Activated CD8-positive, alpha-beta memory T cell treated with anti-CD3 and anti-CD28 coated beads, Interleukin-2, amount 10 ng/mL, durations not matched to agents 7 days and 5 days (primary cell): ENCODE results near the gene VAV1. TPM values are rescaled to one million over a fixed set of nuclear protein-coding genes. Genes with fewer than 3 reads are reported as not detected.
"Not testable (repeated sequence)": the region's sequence is repeated elsewhere in the genome, so short reads cannot be mapped to it uniquely, and the experiment has no call there.

ENCODE experiments used
- ATAC-seq: fragments of 150-1000 bp; cut with Tn5 transposase; one replicate; pipeline ENCODE4 v1.10.0; 2021; ENCODE audit warnings: moderate library complexity
- CTCF ChIA-PET: fragments of 350-600 bp; sonication (Branson Sonifier 250); formaldehyde crosslinking; loops from one replicate; lab custom pipeline; 2021; ENCODE audit warnings: antibody characterized with exemption; lab: Charles Lee
- DNase-seq: peaks from one replicate; pipeline ENCODE4 v3.0.0-alpha.2; 2020
- H3K27ac Mint-ChIP-seq: one replicate; pipeline ENCODE4 v1.8.0; 2021; ENCODE audit warnings: mild to moderate bottlenecking, mixed read lengths
- H3K27me3 Mint-ChIP-seq: one replicate; pipeline ENCODE4 v1.8.0; 2021; ENCODE audit warnings: mixed read lengths
- H3K36me3 Mint-ChIP-seq: one replicate; pipeline ENCODE4 v1.8.0; 2021; ENCODE audit warnings: mild to moderate bottlenecking, mixed read lengths
- H3K4me1 Mint-ChIP-seq: one replicate; pipeline ENCODE4 v1.8.0; 2021; ENCODE audit warnings: mixed read lengths
- H3K4me3 Mint-ChIP-seq: one replicate; pipeline ENCODE4 v1.8.0; 2021; ENCODE audit warnings: mild to moderate bottlenecking, moderate library complexity, mixed read lengths
- H3K9me3 Mint-ChIP-seq: one replicate; pipeline ENCODE4 v1.8.0; 2022; ENCODE audit warnings: low read depth, mixed read lengths
- total RNA-seq, 2 experiments: library from RNA; stranded (reverse); gene quantifications; one replicate each; pipeline ENCODE4 v1.2.3, GENCODE V29; 2021

Gene VAV1
- total RNA-seq, 2 experiments from 2014 or later = 98.5 to 114 TPM

GRCh38 chr19:6740589-6741343 lies 31.7 kb upstream of the VAV1 start:
- peak; percentile 50 for DNase-seq
- no peak for ATAC-seq
- Mint-ChIP-seq H3K27me3 (no peaks in the 10 kb centered on the region), H3K4me1 (peaks cover 28% of the 10 kb centered on the region), H3K36me3 (peaks cover 5% of the 10 kb centered on the region), H3K9me3 (no peaks in the 10 kb centered on the region), H3K4me3 (peak overlapping the region; percentile 84), H3K27ac (no peak overlapping the region)
- CTCF ChIA-PET = interaction anchor here (0.6 kb wide), 1 partner anchor 249 kb away, joined by 3 read pairs; no protein-coding TSS in a partner anchor

- Mint-ChIP-seq H3K9me3 (no peaks in the 10 kb centered on the region), H3K27ac (no peak overlapping the region), H3K27me3 (no peaks in the 10 kb centered on the region), H3K4me3 (no peak overlapping the region), H3K36me3 (peaks cover 13% of the 10 kb centered on the region), H3K4me1 (peaks cover 17% of the 10 kb centered on the region)
- no peak for ATAC-seq
- DNase-seq = no peak
- CTCF ChIA-PET = interaction anchor here (3.3 kb wide), 1 partner anchor 120 kb away, joined by 11 read pairs; no protein-coding TSS in a partner anchor
These were observed 29.4 kb upstream of the VAV1 start for GRCh38 chr19:6743066-6743465.

GRCh38 chr19:6743714-6744380 lies 28.7 kb upstream of the VAV1 start:
- Mint-ChIP-seq H3K27me3 (no peaks in the 10 kb centered on the region), H3K4me1 (peaks cover 9% of the 10 kb centered on the region), H3K4me3 (no peak overlapping the region), H3K27ac (no peak overlapping the region), H3K9me3 (no peaks in the 10 kb centered on the region), H3K36me3 (peaks cover 16% of the 10 kb centered on the region)
- CTCF ChIA-PET = interaction anchor here (3.3 kb wide), 1 partner anchor 119 kb away, joined by 11 read pairs; no protein-coding TSS in a partner anchor
- ATAC-seq (no peak), DNase-seq (no peak)

- no peak overlapping the region for H3K27ac Mint-ChIP-seq
These were observed 27.9 kb upstream of the VAV1 start for GRCh38 chr19:6744381-6745301.

DNA sequence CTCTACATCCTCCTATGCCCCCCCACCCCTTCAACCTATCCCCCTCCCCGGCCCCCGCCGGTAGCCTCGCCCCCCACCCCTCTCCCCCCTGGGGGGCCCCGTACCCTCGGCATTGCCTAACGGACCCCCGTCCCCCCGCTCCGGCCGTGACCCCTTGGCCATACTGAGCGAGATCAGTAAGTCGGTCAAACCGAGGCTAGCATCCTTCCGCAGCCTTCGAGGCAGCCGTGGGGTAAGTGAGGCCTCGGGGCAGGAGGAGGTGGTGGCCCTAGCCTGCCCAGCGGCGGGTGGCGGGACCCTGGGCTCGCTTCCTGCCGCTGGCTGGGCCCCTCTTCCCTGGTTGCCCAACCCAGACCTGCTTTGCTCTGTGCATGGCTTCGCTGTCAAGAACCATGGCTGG lies 26.5 kb upstream of the VAV1 start:
- CTCF ChIA-PET = interaction anchor here (1.6 kb wide), 1 partner anchor 8 kb away, joined by 4 read pairs; no protein-coding TSS in a partner anchor
- Mint-ChIP-seq H3K9me3 (no peaks in the 10 kb centered on the region), H3K4me1 (peaks cover 2% of the 10 kb centered on the region)

More at GRCh38 chr19:6744381-6745301, 27.9 kb upstream of the VAV1 start:
- DNase-seq (no peak), ATAC-seq (no peak)
- peaks cover 4% of the 10 kb centered on the region for H3K4me1 Mint-ChIP-seq
- H3K9me3 Mint-ChIP-seq = no peaks in the 10 kb centered on the region
- no peaks in the 10 kb centered on the region for H3K27me3 Mint-ChIP-seq
- CTCF ChIA-PET = interaction anchor here (3.3 kb wide), 1 partner anchor 119 kb away, joined by 11 read pairs; no protein-coding TSS in a partner anchor
- H3K4me3 Mint-ChIP-seq = no peak overlapping the region
- H3K36me3 Mint-ChIP-seq = peaks cover 17% of the 10 kb centered on the region

DNA sequence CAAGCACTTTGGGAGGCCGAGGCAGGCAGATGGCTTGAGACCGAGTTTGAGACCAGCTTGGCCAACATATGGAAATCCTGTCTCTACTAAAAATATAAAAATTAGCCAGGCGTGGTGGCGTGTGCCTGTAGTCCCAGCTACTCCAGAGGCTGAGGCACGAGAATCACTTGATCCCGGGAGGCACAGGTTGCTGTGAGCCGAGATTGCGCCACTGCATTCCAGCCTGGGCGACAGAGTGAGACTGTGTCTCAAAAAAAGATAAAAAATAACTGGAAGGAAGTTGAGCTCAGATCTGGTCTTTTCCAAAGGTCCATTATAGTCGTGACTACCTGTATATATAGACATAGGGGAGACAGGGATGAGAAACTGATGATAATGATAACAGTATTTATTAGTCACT lies 24.0 kb upstream of the VAV1 start:
- CTCF ChIA-PET = interaction anchor here (1.1 to 1.6 kb wide), 2 partner anchors 12 to 24 kb away, joined by 3 read pairs; partner anchors contain the start of gene VAV1
- ATAC-seq = not testable (repeated sequence)

More for the DNA sequence above, 26.5 kb upstream of the VAV1 start:
- Mint-ChIP-seq H3K27ac (no peak overlapping the region), H3K4me3 (no peak overlapping the region), H3K36me3 (peaks cover 19% of the 10 kb centered on the region), H3K27me3 (no peaks in the 10 kb centered on the region)
- no peak for ATAC-seq
- no peak for DNase-seq

DNA sequence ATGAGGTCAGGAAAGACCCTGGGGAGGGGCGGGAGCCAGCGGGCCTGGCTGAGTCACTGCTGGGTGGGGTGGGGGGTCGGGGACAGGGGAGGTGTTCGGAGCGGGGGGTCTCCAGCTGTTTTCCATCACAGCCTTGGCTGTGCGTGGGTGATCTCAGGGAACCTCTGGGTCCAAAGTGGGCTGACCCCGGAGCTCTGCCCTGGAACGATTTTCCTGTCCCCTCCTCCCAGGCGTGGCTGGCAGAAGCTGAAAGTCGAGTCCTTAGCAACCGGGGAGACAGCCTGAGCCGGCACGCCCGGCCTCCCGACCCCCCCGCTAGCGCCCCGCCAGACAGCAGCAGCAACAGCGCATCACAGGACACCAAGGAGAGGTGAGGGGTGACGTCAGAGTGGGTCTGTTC lies 22.4 kb upstream of the VAV1 start:
- peaks cover 35% of the 10 kb centered on the region for H3K36me3 Mint-ChIP-seq
- H3K4me3 Mint-ChIP-seq = no peak overlapping the region
- H3K27me3 Mint-ChIP-seq = no peaks in the 10 kb centered on the region
- CTCF ChIA-PET = interaction anchor here (1.4 kb wide), 1 partner anchor 20 kb away, joined by 3 read pairs; no protein-coding TSS in a partner anchor
- peaks cover 10% of the 10 kb centered on the region for H3K4me1 Mint-ChIP-seq
- H3K9me3 Mint-ChIP-seq = no peaks in the 10 kb centered on the region
- ATAC-seq (no peak), DNase-seq (no peak)
- no peak overlapping the region for H3K27ac Mint-ChIP-seq

More for the DNA sequence above, 24.0 kb upstream of the VAV1 start:
- H3K36me3 Mint-ChIP-seq = peaks cover 25% of the 10 kb centered on the region
- H3K27me3 Mint-ChIP-seq, H3K9me3 Mint-ChIP-seq, H3K27ac Mint-ChIP-seq, H3K4me1 Mint-ChIP-seq, DNase-seq, H3K4me3 Mint-ChIP-seq: not testable (repeated sequence)

- ATAC-seq (no peak), DNase-seq (no peak)
- no peaks in the 10 kb centered on the region for H3K9me3 Mint-ChIP-seq
- CTCF ChIA-PET = interaction anchor here (1.0 kb wide), 1 partner anchor 10 kb away, joined by 3 read pairs; no protein-coding TSS in a partner anchor
- peaks cover 32% of the 10 kb centered on the region for H3K36me3 Mint-ChIP-seq
- no peaks in the 10 kb centered on the region for H3K27me3 Mint-ChIP-seq
- no peak overlapping the region for H3K27ac Mint-ChIP-seq
- H3K4me1 Mint-ChIP-seq = peaks cover 10% of the 10 kb centered on the region
- H3K4me3 Mint-ChIP-seq = no peak overlapping the region
These were observed 21.3 kb upstream of the VAV1 start for GRCh38 chr19:6751189-6751588.

GRCh38 chr19:6752256-6753177 lies 20.0 kb upstream of the VAV1 start:
- DNase-seq = no peak
- CTCF ChIA-PET = interaction anchor here (1.0 to 2.5 kb wide), 3 partner anchors 8 to 119 kb away, joined by 3 to 15 read pairs (median 8); partner anchors contain the start of gene GPR108
- peak overlapping the region; percentile 68 for H3K4me3 Mint-ChIP-seq
- H3K27me3 Mint-ChIP-seq = no peaks in the 10 kb centered on the region
- no peak for ATAC-seq
- H3K9me3 Mint-ChIP-seq = no peaks in the 10 kb centered on the region
- peaks cover 12% of the 10 kb centered on the region for H3K4me1 Mint-ChIP-seq
- no peak overlapping the region for H3K27ac Mint-ChIP-seq
- H3K36me3 Mint-ChIP-seq = peaks cover 29% of the 10 kb centered on the region

GRCh38 chr19:6753178-6754031 lies 19.1 kb upstream of the VAV1 start:
- CTCF ChIA-PET = interaction anchor here (0.6 to 2.5 kb wide), 8 partner anchors 13 to 236 kb away, joined by 3 to 15 read pairs (median 4); partner anchors contain the start of genes GPR108 and SH2D3A
- ATAC-seq (peak; percentile 91), DNase-seq (peak; percentile 89)
- peaks cover 15% of the 10 kb centered on the region for H3K4me1 Mint-ChIP-seq
- peaks cover 26% of the 10 kb centered on the region for H3K36me3 Mint-ChIP-seq
- H3K27me3 Mint-ChIP-seq = no peaks in the 10 kb centered on the region
- no peaks in the 10 kb centered on the region for H3K9me3 Mint-ChIP-seq
- H3K4me3 Mint-ChIP-seq = peak overlapping the region; percentile 68
- peak overlapping the region; percentile 80 for H3K27ac Mint-ChIP-seq

DNA sequence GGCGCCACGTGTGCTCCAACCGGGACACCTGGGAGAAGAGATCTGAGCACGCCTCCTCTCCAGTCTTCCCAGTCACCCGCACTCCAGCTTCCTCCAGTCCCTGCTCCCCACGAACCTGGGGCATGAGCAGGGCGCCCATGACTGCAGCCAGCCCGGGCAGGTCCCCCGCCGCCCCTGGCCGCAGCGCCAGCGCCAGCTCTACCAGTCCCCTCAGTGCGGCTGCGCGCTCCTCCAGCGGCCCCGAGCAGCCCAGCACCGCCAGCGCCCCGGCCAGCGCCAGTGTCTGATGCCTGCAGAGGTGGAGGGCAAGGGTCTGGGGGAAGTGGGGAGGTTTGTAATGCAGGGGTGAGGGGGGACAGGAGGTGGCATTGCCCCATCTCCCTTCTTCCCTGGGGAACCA lies 18.4 kb upstream of the VAV1 start:
- no peak overlapping the region for H3K4me3 Mint-ChIP-seq

More for the DNA sequence above, 18.4 kb upstream of the VAV1 start:
- Mint-ChIP-seq H3K4me1 (peaks cover 15% of the 10 kb centered on the region), H3K27me3 (no peaks in the 10 kb centered on the region), H3K9me3 (no peaks in the 10 kb centered on the region), H3K27ac (no peak overlapping the region), H3K36me3 (peaks cover 30% of the 10 kb centered on the region)
- CTCF ChIA-PET = interaction anchor here (0.9 to 2.5 kb wide), 5 partner anchors 13 to 202 kb away, joined by 3 to 15 read pairs (median 4); partner anchors contain the start of genes GPR108 and SH2D3A
- DNase-seq = no peak
- ATAC-seq = no peak
